SK-N-SH (cell line): Measurements from ENCODE around the gene CCDC187. TPM values are rescaled to one million over a fixed set of nuclear protein-coding genes. Genes with fewer than 3 reads are reported as not detected.

Experiments
- CTCF ChIA-PET: fragments of 300-600, 350-600 bp; formaldehyde crosslinking; extraction: SDS; loops from one replicate; lab custom pipeline; 2021; lab: Yijun Ruan, JAX
- POLR2A ChIA-PET: fragments of 350-600 bp; sonication (Branson Sonifier 250); formaldehyde crosslinking; extraction: SDS; loops from one replicate; lab custom pipeline; 2020; ENCODE audit warnings: antibody characterized with exemption, inconsistent platforms; lab: Yijun Ruan, JAX
- DNase-seq: peaks from one replicate; pipeline ENCODE4 v3.0.0; 2012
- H2AFZ ChIP-seq: fragments of 200-600 bp; sonication (generic); 2 replicates; pipeline ENCODE4 v1.8.1; 2016; ENCODE audit warnings: antibody characterized with exemption, mild to moderate bottlenecking, low read depth
- H3F3A ChIP-seq: fragments of 200-600 bp; sonication (generic); replicated peaks from 2 replicates; pipeline ENCODE3; 2016; ENCODE audit warnings: antibody characterized with exemption, mild to moderate bottlenecking; ENCODE audit not compliant: insufficient read depth
- H3K27ac ChIP-seq, 2 experiments: fragments of 200-500 bp in 1 of 2; fragments of 200-600 bp in 1 of 2; sonication (Bioruptor generic) in 1 of 2; sonication (generic), shearing (Covaris generic) in 1 of 2; 2 replicates each; pipeline versions ENCODE4 v1.5.1 to v1.6.1; 2014 to 2016; ENCODE audit warnings: low read depth in 2 of 2, inconsistent platforms in 1 of 2, low read length in 1 of 2, mild to moderate bottlenecking in 1 of 2, mixed read lengths in 1 of 2
- H3K27me3 ChIP-seq: fragments of 200-600 bp; sonication (generic), shearing (Covaris generic); 2 replicates; pipeline ENCODE4 v1.6.1; 2016; ENCODE audit warnings: mixed run types; ENCODE audit not compliant: insufficient read depth
- H3K36me3 ChIP-seq, 2 experiments: fragments of 200-500 bp in 1 of 2; fragments of 200-600 bp in 1 of 2; sonication (Bioruptor generic) in 1 of 2; sonication (generic) in 1 of 2; replicated peaks in 1 of 2; 2 replicates each; pipeline versions ENCODE3 to v1.5.1; 2014 to 2016; ENCODE audit warnings: low read length in 1 of 2, mild to moderate bottlenecking in 1 of 2; ENCODE audit not compliant: insufficient read depth in 2 of 2, control insufficient read depth in 1 of 2
- H3K4me1 ChIP-seq, 2 experiments: fragments of 200-500 bp in 1 of 2; fragments of 200-600 bp in 1 of 2; sonication (Bioruptor generic) in 1 of 2; sonication (generic), shearing (Covaris generic) in 1 of 2; 2 replicates each; pipeline versions ENCODE4 v1.5.1 to v1.6.1; 2014 to 2016; ENCODE audit warnings: low read depth in 1 of 2, low read length in 1 of 2, mixed run types in 1 of 2; ENCODE audit not compliant: insufficient read depth in 2 of 2, control insufficient read depth in 1 of 2
- H3K4me2 ChIP-seq: fragments of 200-600 bp; sonication (generic), shearing (Covaris generic); 2 replicates; pipeline ENCODE4 v1.6.1; 2017; ENCODE audit warnings: mixed run types
- H3K4me3 ChIP-seq, 2 experiments: fragments of 200-500 bp in 1 of 2; fragments of 200-600 bp in 1 of 2; sonication (Bioruptor generic) in 1 of 2; sonication (generic), shearing (Covaris generic) in 1 of 2; 2 replicates each; pipeline versions ENCODE4 v1.5.1 to v1.8.1; 2014 to 2016; ENCODE audit warnings: low read depth in 2 of 2, inconsistent platforms in 1 of 2, low read length in 1 of 2, mild to moderate bottlenecking in 1 of 2, mixed read lengths in 1 of 2, moderate library complexity in 1 of 2
- H3K79me2 ChIP-seq: fragments of 200-600 bp; sonication (generic); 2 replicates; pipeline ENCODE4 v1.8.1; 2017; ENCODE audit warnings: mild to moderate bottlenecking; ENCODE audit not compliant: insufficient read depth
- H3K9ac ChIP-seq: fragments of 200-600 bp; sonication (generic); 2 replicates; pipeline ENCODE4 v1.6.1; 2017; ENCODE audit warnings: mixed run types
- H3K9me2 ChIP-seq: fragments of 200-600 bp; sonication (generic); 2 replicates; pipeline ENCODE4 v1.6.1; 2017; ENCODE audit warnings: mixed run types
- H3K9me3 ChIP-seq: fragments of 200-600 bp; sonication (generic); 2 replicates; pipeline ENCODE4 v1.6.1; 2017; ENCODE audit warnings: mixed run types, mild to moderate bottlenecking, moderate library complexity
- H4K20me1 ChIP-seq: fragments of 200-600 bp; sonication (generic); 2 replicates; pipeline ENCODE4 v1.6.1; 2017; ENCODE audit warnings: mild to moderate bottlenecking, mixed run types; ENCODE audit not compliant: insufficient read depth
- CHD2 ChIP-seq: fragments of 150-350 bp; IDR thresholded peaks from 2 replicates; pipeline ENCODE4 v1.6.1; 2018; ENCODE audit warnings: low read length; ENCODE audit not compliant: partially characterized antibody
- CTCF ChIP-seq: fragments of 200-600 bp; sonication (generic); IDR thresholded peaks from 2 replicates; pipeline ENCODE4 v1.6.1; 2017; ENCODE audit warnings: antibody characterized with exemption, mild to moderate bottlenecking, moderate library complexity
- ELF1 ChIP-seq: IDR thresholded peaks from 2 replicates; pipeline ENCODE4 v1.4.0; 2012
- EZH2phosphoT487 ChIP-seq: fragments of 200-600 bp; sonication (generic); IDR thresholded peaks from 2 replicates; pipeline ENCODE4 v1.6.1; 2017; ENCODE audit warnings: low read depth, mixed run types, mild to moderate bottlenecking, antibody characterized with exemption, moderate library complexity, borderline replicate concordance
- FOXJ3 ChIP-seq: sonication (generic); formaldehyde crosslinking; IDR thresholded peaks from 2 replicates; pipeline ENCODE4 v1.5.1; 2020; ENCODE audit warnings: mild to moderate bottlenecking, missing genetic modification reagents
- FOXM1 ChIP-seq: IDR thresholded peaks from 2 replicates; pipeline ENCODE4 v1.4.0; 2012; ENCODE audit warnings: low read depth, mild to moderate bottlenecking
- MEF2A ChIP-seq: IDR thresholded peaks from 2 replicates; pipeline ENCODE4 v1.4.0; 2012; ENCODE audit warnings: low read depth, borderline replicate concordance
- MXI1 ChIP-seq: IDR thresholded peaks from 2 replicates; pipeline ENCODE4 v1.6.1; 2012; ENCODE audit warnings: mild to moderate bottlenecking, low read depth, low read length, improper control_type of control experiment
- NRF1 ChIP-seq: IDR thresholded peaks from 2 replicates; pipeline ENCODE4 v1.6.1; 2012; ENCODE audit warnings: low read depth, mild to moderate bottlenecking, low read length
- RAD21 ChIP-seq: IDR thresholded peaks from 2 replicates; pipeline ENCODE4 v1.6.1; 2012; ENCODE audit warnings: mild to moderate bottlenecking, low read length
- SMC3 ChIP-seq: IDR thresholded peaks from 2 replicates; pipeline ENCODE4 v1.6.1; 2012; ENCODE audit warnings: low read depth, low read length, improper control_type of control experiment
- USF1 ChIP-seq: IDR thresholded peaks from 2 replicates; pipeline ENCODE4 v1.4.0; 2012; ENCODE audit warnings: low read depth, borderline replicate concordance
- USF2 ChIP-seq: fragments of 150-350 bp; IDR thresholded peaks from 2 replicates; pipeline ENCODE4 v1.6.1; 2017; ENCODE audit warnings: antibody characterized with exemption, low read length, low read depth, borderline replicate concordance
- WGBS: methylation state at CpG from one replicate; pipeline ENCODE4 v1.1.6; 2017; ENCODE audit warnings: low lambda C conversion rate; 5-methylcytosine and 5-hydroxymethylcytosine counted together
- polyA plus RNA-seq, 3 experiments: library from polyadenylated mRNA; depleted of rRNA; stranded (reverse); fragments of >200 nt; gene quantifications; 2 replicates each; pipeline ENCODE4 v1.2.3, GENCODE V29; 2012
- TF ChIP-seq, protein P1 (sequence below): fragments of 150-350 bp; IDR thresholded peaks from 2 replicates; pipeline ENCODE4 v1.6.1; 2016; ENCODE audit warnings: mild to moderate bottlenecking, low read depth, low read length

Gene CCDC187
- polyA plus RNA-seq, 1 of the 3 experiments (the other 2 are of a cell fraction): not detected

DNA sequence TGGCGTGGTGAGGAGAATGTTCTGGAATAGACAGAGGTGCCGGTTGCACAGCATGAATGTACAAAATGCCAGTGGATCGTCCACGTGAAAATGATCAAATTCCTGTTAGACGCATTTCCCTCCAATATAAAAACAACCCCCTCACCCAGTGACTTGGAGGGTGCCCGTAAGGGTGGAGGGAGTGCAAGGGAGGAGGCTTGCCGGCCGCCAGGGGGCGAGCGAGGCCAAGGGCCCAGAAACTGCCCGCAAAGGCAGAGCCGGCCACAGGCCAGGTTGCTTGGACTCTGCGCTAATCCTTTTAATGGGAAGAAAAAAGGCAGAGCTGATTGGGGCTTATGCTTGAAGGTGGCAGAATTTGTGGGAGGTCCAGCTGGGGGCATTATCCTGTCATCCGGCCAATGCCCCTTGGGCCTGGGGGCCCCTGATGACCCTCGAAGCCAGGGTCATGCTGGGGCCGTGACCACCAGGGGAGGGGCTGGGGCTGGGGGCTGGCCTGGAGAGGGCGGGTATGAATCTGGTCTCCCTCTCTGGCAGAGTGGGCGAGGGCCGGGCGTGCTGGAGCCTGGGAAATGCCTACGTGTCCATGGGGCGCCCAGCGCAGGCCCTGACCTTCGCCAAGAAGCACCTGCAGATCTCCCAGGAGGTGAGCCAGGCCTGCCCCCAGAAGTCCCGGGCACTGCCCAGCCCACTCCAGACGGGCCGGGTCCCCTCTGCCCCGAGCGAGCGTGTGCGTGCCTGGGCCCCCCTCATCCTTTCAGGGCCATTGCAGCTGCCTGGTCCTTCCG lies 35.5 kb upstream of the CCDC187 start:
- Histone ChIP-seq H3K4me2 (no peak overlapping the region), H4K20me1 (no peaks in the 10 kb centered on the region), H3K9me2 (no peaks in the 10 kb centered on the region), H3K9me3 (no peaks in the 10 kb centered on the region), H3K27ac (no peak overlapping the region), H3K36me3 (peaks cover 0 to 60% of the 10 kb centered on the region in 2 experiments), H3K4me1 (no peaks in the 10 kb centered on the region; a peak in 1 of 4 replicates), H3F3A (no peaks in the 10 kb centered on the region), H3K79me2 (no peaks in the 10 kb centered on the region), H3K9ac (no peak overlapping the region), H3K27me3 (no peaks in the 10 kb centered on the region), H3K4me3 (peak overlapping the region in 1 of 2 experiments; percentile 29; a peak in 1 of 4 replicates), H2AFZ (no peak overlapping the region)
- CTCF ChIA-PET: interaction anchor here (0.6 to 2.6 kb wide), 8 partner anchors 11 to 62 kb away, joined by 3 to 11 read pairs (median 4); no protein-coding TSS in a partner anchor
- peak; percentile 83 for DNase-seq
- POLR2A ChIA-PET: no interaction called here
- TF ChIP-seq MXI1: no peak
- peak; percentile 62 for TF ChIP-seq RAD21
- peak; percentile 73 for TF ChIP-seq CTCF
- TF ChIP-seq SMC3: peak; percentile 42
- 82% methylated on average over 16 of the region's 32 CpGs for WGBS

- CTCF ChIA-PET: interaction anchor here (0.9 to 2.6 kb wide), 5 partner anchors 8 to 63 kb away, joined by 3 to 11 read pairs (median 7); no protein-coding TSS in a partner anchor
- H4K20me1 ChIP-seq: peaks cover 2% of the 10 kb centered on the region; the same call in 1 of the 2 replicates
These were observed 34.6 kb upstream of the CCDC187 start for GRCh38 chr9:136338511-136338910.

More at GRCh38 chr9:136338511-136338910, 34.6 kb upstream of the CCDC187 start:
- TF ChIP-seq MEF2A (no peak), FOXJ3 (CRISPR knock-in tag) (no peak), ELF1 (no peak), NRF1 (no peak), EZH2phosphoT487 (no peak), FOXM1 (no peak), CHD2 (no peak), USF2 (no peak), USF1 (no peak)
- TF ChIP-seq, protein P1, sequence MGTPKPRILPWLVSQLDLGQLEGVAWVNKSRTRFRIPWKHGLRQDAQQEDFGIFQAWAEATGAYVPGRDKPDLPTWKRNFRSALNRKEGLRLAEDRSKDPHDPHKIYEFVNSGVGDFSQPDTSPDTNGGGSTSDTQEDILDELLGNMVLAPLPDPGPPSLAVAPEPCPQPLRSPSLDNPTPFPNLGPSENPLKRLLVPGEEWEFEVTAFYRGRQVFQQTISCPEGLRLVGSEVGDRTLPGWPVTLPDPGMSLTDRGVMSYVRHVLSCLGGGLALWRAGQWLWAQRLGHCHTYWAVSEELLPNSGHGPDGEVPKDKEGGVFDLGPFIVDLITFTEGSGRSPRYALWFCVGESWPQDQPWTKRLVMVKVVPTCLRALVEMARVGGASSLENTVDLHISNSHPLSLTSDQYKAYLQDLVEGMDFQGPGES: no peak
- POLR2A ChIA-PET: no interaction called here
- Histone ChIP-seq H3K9me2 (no peaks in the 10 kb centered on the region), H3K9ac (no peak overlapping the region), H3F3A (no peaks in the 10 kb centered on the region), H3K9me3 (no peaks in the 10 kb centered on the region), H3K36me3 (peaks cover 0 to 57% of the 10 kb centered on the region in 2 experiments), H3K4me1 (no peaks in the 10 kb centered on the region; a peak in 1 of 4 replicates), H3K4me3 (no peak overlapping the region), H3K4me2 (no peak overlapping the region), H2AFZ (no peak overlapping the region), H3K27me3 (no peaks in the 10 kb centered on the region), H3K79me2 (no peaks in the 10 kb centered on the region), H3K27ac (no peak overlapping the region)
- no peak for DNase-seq
- WGBS: 100% methylated on average over 7 of the region's 25 CpGs
